HG03175 (cell line): ENCODE measurements around the gene KCNJ14.

Experiments
- ATAC-seq: cut with Tn5 transposase; IDR thresholded peaks from one replicate; pipeline ENCODE4 v1.9.1; 2021; ENCODE audit warnings: mild to moderate bottlenecking, moderate library complexity; ENCODE audit not compliant: unreplicated experiment

KCNJ14 gene

GRCh38 chr19:48445256-48445605 lies 10.1 kb upstream of the KCNJ14 start:
- peak; percentile 30 for ATAC-seq

- ATAC-seq: peak; percentile 85
Measured at GRCh38 chr19:48445606-48446481, 9.5 kb upstream of the KCNJ14 start, which contains the start of gene GRWD1. Gene GRWD1, plus strand, starts transcription at chr19:48445983. Its CDS starts 23 bp downstream, at chr19:48446006.

DNA sequence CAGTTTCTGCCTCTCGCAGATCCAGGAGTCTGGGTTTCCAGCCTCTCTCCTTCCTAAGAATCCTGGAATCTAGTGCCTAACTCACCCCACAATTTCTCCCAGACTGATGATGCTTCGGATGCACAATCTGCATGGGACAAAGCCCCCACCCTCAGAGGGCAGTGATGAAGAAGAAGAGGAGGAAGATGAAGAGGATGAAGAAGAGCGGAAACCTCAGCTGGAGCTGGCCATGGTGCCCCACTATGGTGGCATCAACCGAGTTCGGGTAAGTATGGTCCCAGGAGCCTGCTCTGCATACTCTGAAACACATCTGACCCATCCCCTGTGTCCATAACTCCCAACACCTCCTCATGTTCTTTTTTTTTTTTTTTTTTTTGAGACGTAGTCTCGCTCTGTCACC lies 8.8 kb upstream of the KCNJ14 start:
- no peak for ATAC-seq

DNA sequence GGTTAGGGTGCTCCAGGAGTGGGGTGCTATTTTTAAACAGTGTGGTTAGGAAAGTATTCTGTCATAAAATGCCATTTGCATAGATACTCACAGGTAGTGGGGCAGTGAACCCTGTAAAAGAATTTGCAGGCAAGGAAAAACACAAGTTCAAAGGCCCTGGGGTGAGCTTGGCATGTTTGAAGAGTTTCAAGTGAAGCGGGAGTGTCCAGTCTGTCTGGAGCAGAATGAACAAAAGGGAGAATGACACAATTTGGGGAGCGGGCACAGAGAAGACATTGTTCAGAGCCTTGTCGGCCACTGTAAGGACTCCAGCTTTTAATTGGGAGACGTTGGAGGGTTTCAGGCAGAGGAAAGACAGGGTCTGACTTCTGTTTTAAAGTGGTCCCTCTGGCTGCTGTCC lies 6.8 kb upstream of the KCNJ14 start:
- ATAC-seq: no peak

DNA sequence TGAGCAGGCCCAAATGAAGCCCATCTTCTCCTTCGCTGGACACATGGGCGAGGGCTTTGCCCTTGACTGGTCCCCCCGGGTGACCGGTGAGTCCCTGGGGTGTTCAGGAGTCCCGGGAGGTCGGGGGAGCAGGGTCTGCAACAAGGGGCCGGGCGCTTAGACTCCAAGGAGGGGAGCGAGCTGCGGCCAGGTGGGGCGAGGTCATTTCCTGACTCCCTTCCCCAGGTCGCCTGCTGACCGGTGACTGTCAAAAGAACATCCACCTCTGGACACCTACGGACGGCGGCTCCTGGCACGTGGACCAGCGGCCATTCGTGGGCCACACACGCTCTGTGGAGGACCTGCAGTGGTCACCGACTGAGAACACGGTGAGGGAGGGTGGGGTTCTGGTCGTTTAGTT lies 4.9 kb upstream of the KCNJ14 start:
- ATAC-seq: no peak

GRCh38 chr19:48450863-48451262 lies 4.5 kb upstream of the KCNJ14 start:
- no peak for ATAC-seq

DNA sequence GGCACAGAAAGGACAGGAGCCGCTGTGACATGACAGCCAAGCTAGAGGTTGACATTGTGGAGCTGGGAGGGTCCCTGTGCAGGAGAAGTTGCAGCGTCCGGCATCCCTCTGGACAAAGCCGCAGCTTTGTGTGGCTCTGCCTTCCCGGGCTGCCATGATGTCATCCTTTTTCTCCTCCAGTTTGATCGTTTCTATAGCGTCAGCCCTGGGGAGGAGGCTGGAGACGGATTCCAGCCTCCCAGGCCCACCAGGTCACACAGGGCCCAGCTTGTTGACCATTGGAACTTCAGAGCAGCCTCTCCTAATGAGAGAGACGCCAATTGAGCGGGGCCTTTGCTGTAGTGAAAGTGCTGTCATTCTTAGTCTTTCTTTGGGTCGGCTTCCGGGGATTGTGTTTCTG lies 3.8 kb upstream of the KCNJ14 start:
- no peak for ATAC-seq

GRCh38 chr19:48452289-48453190 lies 2.8 kb upstream of the KCNJ14 start:
- ATAC-seq: no peak

- no peak for ATAC-seq
Measured at GRCh38 chr19:48454150-48454730, 1.1 kb upstream of the KCNJ14 start.

GRCh38 chr19:48455908-48456562 lies 661 bp downstream of the KCNJ14 start:
- ATAC-seq: no peak

- ATAC-seq: no peak
Measured at GRCh38 chr19:48456864-48457263, 1.5 kb downstream of the KCNJ14 start.

- ATAC-seq: no peak
Measured at GRCh38 chr19:48458016-48458415, 2.6 kb downstream of the KCNJ14 start.

DNA sequence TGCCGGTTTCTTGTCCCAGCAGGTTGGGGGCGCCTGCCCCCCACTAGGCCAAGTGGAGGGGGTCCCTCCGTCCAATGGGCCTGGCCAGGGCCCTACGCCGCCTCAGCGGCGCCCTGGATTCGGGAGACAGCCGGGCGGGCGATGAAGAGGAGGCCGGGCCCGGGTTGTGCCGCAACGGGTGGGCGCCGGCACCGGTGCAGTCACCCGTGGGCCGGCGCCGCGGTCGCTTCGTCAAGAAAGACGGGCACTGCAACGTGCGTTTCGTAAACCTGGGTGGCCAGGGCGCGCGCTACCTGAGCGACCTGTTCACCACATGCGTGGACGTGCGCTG lies 6.2 kb downstream of the KCNJ14 start:
- ATAC-seq: no peak

DNA sequence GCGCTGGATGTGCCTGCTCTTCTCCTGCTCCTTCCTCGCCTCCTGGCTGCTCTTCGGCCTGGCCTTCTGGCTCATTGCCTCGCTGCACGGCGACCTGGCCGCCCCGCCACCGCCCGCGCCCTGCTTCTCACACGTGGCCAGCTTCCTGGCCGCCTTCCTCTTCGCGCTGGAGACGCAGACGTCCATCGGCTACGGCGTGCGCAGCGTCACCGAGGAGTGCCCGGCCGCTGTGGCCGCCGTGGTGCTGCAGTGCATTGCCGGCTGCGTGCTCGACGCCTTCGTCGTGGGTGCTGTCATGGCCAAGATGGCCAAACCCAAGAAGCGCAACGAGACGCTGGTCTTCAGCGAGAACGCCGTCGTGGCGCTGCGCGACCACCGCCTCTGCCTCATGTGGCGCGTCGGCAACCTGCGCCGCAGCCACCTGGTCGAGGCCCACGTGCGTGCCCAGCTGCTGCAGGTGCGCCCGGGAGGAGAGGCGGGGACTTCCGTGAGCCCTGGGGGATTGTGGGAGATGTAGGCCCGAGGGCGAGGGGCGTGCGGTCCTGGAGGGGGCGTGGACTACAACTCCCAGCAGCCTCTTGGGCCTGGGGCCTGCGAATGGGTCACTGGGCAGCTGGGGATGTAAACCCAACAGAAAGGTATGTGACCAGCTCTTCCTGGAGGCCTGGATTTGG lies 6.7 kb downstream of the KCNJ14 start:
- ATAC-seq: no peak

DNA sequence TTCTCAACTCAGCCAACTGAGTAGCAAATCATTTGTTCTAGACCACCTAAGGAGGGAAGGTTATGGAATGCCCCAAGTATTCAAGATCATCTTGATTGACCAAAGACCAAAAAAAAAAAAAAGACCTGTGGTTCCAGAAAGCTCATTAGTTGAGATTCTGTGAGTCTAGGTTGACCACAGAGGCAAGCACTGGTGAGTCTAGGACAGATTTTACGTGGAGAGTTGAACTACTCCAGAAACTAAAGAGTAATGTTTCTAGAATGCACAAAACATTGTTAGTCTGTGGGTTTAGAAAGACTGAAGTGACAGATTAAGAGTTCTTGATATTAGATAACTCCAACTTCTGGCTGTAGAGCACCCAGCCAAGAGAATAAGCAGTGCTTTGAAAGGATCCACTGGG lies 9.8 kb downstream of the KCNJ14 start:
- ATAC-seq: no peak

DNA sequence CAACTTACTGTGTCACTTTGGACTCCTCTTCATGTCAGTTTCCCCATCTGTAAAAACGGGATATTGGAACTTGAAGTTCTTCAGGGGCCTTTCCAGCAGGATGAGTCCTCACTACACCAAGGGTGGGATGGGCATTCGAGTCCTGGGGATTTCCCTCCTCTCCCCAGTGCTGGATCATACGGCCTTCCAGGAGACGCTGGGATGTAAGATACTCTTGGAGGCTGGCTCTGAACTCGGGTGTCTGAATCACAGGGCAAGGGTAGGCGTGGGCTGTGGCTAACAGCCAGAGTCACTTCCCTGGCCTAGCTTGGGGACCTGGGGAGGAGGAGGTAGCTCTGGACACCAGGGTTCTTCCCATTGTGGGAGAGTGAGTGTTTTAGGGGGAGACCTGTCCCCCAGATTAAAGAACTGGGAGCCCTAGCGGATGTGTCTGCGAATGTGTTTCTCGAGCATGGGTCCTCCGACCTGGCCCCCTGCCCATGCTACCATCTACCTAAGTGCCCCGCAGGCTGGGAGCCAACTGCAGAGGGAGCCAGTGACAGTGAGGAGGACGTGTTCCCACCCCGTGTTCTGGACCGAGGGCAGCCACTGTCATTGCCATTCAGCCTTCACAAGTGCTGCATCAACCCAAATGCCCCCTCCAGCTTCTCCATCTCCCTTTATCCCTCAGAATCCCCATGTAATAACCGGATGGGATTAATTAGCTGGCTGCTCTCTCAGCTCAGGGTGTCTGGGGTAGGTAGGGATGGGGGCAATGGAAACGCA lies 11.4 kb downstream of the KCNJ14 start:
- ATAC-seq: no peak

- peak; percentile 93 for ATAC-seq
Measured at GRCh38 chr19:48468772-48469288, 13.5 kb downstream of the KCNJ14 start.

DNA sequence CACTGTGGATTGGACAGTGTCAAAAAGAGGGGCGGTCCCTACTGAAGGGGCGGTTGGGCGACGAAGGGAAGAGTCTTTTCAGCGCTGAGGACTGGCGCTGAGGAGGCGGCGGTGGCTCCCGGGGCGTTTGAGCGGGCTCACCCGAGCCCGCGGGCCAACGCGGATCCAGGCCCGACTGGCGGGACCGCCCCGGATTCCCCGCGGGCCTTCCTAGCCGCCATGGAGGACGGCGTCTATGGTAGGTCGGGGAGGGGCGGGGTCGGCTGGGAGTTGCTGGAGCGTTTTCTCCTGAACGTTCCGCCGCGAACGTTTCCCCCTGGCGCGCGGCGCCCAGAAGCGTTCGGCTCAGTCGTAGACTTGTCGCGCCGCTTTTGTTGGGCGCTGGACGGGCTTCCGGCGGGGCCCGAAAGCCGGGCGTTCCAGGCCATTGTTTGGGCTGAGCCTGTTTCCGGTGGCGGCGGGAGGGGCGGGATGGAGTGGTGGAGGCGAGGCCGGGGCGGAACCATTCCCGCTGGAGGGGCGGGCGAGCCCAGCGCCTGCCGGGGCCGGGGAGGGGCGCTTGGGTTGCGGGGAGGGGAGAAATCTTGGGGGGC lies 14.0 kb downstream of the KCNJ14 start, which contains the start of gene CYTH2:
Gene CYTH2, plus strand, starts transcription at position 81 of the 593 bp plus-strand sequence. Its CDS starts 139 bp downstream, at position 220.
- peak; percentile 18 for ATAC-seq
